ENCODE measurements around the gene KIF23. TPM values are rescaled to one million over a fixed set of nuclear protein-coding genes. Genes with fewer than 3 reads are reported as not detected.

The KIF23 gene
- polyA plus RNA-seq, 1 of the 3 experiments (the other 2 are of a cell fraction) = 25.8 TPM

DNA sequence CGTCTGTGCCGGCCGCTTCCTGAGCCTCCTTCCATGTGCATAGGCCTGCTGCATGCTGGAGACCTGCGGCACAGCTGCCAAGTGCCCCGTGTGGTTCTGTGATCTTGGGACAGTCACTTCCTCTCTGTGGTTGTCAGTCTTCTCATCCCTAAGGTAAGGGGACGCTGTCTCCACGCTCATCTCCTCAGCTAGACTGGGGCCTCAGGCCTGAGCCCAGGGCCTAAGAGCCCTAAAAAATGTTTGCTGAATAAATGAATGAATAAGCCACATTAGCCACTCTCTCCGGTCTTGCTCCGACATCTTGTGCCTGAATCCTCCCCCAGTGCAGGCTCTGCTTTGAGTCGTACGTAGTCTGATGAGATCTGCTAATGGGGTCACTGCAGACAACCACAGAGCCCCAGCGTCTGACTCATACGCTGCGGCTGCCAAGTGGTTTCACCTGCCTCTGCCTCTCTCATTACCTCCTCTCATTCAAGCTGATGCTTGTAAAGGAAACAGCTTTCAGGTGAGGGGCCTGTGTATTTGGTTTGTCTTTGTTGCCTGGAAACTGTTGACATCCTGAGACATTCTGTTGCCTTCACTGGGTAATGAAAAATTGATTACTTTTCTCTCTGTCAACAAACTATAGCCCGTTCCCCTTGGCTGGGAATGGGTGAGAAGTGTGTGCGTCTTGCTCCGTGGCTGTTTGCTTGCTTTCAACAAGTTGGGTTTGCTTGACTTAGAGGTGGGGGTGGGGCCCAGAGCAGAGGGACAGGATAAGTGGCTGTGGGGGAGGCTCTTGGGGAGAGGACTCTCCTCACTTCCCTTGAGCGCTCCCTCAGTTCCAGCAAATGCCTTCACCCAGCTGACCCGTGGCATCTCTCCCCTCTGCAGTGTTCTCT lies 54.3 kb downstream of the KIF23 start (continued):
- TF ChIP-seq, protein P1, sequence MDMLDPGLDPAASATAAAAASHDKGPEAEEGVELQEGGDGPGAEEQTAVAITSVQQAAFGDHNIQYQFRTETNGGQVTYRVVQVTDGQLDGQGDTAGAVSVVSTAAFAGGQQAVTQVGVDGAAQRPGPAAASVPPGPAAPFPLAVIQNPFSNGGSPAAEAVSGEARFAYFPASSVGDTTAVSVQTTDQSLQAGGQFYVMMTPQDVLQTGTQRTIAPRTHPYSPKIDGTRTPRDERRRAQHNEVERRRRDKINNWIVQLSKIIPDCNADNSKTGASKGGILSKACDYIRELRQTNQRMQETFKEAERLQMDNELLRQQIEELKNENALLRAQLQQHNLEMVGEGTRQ (IDR thresholded peaks at IDR 0.05; ENCODE audit: borderline replicate concordance, low read depth, low read length) = no peak
- TF ChIP-seq, protein P2, sequence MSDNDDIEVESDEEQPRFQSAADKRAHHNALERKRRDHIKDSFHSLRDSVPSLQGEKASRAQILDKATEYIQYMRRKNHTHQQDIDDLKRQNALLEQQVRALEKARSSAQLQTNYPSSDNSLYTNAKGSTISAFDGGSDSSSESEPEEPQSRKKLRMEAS (IDR thresholded peaks at IDR 0.05; ENCODE audit: low read depth) = no peak
- no peak for TF ChIP-seq EZH2phosphoT487 (IDR thresholded peaks at IDR 0.05; ENCODE audit: borderline replicate concordance, low read depth)
- no peak for TF ChIP-seq RFX5 (IDR thresholded peaks at IDR 0.05; ENCODE audit: low read length)
- TF ChIP-seq, protein P3, sequence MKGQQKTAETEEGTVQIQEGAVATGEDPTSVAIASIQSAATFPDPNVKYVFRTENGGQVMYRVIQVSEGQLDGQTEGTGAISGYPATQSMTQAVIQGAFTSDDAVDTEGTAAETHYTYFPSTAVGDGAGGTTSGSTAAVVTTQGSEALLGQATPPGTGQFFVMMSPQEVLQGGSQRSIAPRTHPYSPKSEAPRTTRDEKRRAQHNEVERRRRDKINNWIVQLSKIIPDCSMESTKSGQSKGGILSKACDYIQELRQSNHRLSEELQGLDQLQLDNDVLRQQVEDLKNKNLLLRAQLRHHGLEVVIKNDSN (IDR thresholded peaks at IDR 0.05; ENCODE audit: borderline replicate concordance, low read depth) = no peak
- TF ChIP-seq TAF1 (IDR thresholded peaks at IDR 0.05; ENCODE audit: borderline replicate concordance, low read depth, low read length) = no peak
- TF ChIP-seq GABPA (IDR thresholded peaks at IDR 0.05; ENCODE audit: low read depth) = no peak
- no peak for TF ChIP-seq CHD2 (IDR thresholded peaks at IDR 0.05; ENCODE audit: low read length, partially characterized antibody)
- peak; percentile 54; the same call in 1 of the 2 replicates for TF ChIP-seq TCF12 (IDR thresholded peaks at IDR 0.05)
- no peak for TF ChIP-seq POLR2AphosphoS5 (IDR thresholded peaks at IDR 0.05; ENCODE audit: low read depth, low read length)
- TF ChIP-seq JUND (IDR thresholded peaks at IDR 0.05) = peak; percentile 53; the same call in 1 of the 2 replicates
- TF ChIP-seq ELF1 (IDR thresholded peaks at IDR 0.05) = no peak
- TF ChIP-seq EP300 (IDR thresholded peaks at IDR 0.05; ENCODE audit: borderline replicate concordance in 1 of 2, low read depth in 1 of 2, low read length in 1 of 2) = no peak
- TF ChIP-seq, protein P4, sequence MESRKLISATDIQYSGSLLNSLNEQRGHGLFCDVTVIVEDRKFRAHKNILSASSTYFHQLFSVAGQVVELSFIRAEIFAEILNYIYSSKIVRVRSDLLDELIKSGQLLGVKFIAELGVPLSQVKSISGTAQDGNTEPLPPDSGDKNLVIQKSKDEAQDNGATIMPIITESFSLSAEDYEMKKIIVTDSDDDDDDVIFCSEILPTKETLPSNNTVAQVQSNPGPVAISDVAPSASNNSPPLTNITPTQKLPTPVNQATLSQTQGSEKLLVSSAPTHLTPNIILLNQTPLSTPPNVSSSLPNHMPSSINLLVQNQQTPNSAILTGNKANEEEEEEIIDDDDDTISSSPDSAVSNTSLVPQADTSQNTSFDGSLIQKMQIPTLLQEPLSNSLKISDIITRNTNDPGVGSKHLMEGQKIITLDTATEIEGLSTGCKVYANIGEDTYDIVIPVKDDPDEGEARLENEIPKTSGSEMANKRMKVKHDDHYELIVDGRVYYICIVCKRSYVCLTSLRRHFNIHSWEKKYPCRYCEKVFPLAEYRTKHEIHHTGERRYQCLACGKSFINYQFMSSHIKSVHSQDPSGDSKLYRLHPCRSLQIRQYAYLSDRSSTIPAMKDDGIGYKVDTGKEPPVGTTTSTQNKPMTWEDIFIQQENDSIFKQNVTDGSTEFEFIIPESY (IDR thresholded peaks at IDR 0.05; ENCODE audit: borderline replicate concordance, low read depth) = no peak
- no peak for TF ChIP-seq MEF2A (IDR thresholded peaks at IDR 0.05; ENCODE audit: borderline replicate concordance, low read depth)
- TF ChIP-seq FOSL2 (IDR thresholded peaks at IDR 0.05; ENCODE audit: borderline replicate concordance, low read depth) = peak; percentile 68
- peak; percentile 35; the same call in 1 of the 2 replicates for TF ChIP-seq RXRA (IDR thresholded peaks at IDR 0.05; ENCODE audit: borderline replicate concordance, low read depth)
- TF ChIP-seq, protein P5, sequence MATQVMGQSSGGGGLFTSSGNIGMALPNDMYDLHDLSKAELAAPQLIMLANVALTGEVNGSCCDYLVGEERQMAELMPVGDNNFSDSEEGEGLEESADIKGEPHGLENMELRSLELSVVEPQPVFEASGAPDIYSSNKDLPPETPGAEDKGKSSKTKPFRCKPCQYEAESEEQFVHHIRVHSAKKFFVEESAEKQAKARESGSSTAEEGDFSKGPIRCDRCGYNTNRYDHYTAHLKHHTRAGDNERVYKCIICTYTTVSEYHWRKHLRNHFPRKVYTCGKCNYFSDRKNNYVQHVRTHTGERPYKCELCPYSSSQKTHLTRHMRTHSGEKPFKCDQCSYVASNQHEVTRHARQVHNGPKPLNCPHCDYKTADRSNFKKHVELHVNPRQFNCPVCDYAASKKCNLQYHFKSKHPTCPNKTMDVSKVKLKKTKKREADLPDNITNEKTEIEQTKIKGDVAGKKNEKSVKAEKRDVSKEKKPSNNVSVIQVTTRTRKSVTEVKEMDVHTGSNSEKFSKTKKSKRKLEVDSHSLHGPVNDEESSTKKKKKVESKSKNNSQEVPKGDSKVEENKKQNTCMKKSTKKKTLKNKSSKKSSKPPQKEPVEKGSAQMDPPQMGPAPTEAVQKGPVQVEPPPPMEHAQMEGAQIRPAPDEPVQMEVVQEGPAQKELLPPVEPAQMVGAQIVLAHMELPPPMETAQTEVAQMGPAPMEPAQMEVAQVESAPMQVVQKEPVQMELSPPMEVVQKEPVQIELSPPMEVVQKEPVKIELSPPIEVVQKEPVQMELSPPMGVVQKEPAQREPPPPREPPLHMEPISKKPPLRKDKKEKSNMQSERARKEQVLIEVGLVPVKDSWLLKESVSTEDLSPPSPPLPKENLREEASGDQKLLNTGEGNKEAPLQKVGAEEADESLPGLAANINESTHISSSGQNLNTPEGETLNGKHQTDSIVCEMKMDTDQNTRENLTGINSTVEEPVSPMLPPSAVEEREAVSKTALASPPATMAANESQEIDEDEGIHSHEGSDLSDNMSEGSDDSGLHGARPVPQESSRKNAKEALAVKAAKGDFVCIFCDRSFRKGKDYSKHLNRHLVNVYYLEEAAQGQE (IDR thresholded peaks at IDR 0.05; ENCODE audit: low read depth, low read length) = no peak
- TF ChIP-seq SMC3 (IDR thresholded peaks at IDR 0.05; ENCODE audit: low read depth, low read length) = no peak
- no peak for TF ChIP-seq RAD21 (IDR thresholded peaks at IDR 0.05; ENCODE audit: low read length)
- TF ChIP-seq SIN3A (IDR thresholded peaks at IDR 0.05; ENCODE audit: borderline replicate concordance, low read depth, low read length) = no peak
